HG02588 (cell line): ENCODE data around the gene NDST4.

Experiments
- ATAC-seq: cut with Tn5 transposase; IDR thresholded peaks from one replicate; pipeline ENCODE4 v1.9.1; 2021; ENCODE audit warnings: mild to moderate bottlenecking, moderate library complexity; ENCODE audit not compliant: unreplicated experiment

Gene NDST4

DNA sequence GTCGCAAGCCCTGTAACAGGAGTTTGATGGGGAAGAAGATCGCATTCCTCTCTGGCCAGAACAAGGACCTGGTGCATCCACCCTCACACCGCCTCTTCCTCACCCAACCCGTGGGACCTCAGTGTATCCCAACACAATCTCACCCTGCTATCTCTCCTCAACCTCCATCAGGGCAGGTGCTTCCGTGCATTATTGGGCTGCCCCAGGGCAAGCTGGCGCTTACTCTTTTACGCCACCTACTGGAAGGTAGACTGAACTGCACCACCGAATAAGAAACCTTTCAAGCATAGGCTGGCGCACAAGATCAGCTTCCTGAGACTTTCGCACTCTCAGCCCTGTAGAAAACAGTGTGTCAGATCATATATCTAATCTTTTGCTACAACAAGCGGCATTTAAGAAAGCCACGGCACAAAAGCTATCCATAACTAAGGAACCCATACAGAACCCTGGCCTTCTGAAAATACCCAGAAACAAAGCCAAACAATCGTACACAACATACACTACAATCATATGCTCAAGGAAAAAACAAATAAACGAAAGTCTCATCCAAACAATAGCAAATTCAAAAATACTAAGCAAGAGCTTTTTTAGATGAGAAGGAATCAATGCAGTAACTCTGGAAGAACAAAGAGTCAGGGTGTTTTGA is 305.5 kb downstream of the NDST4 start:
- ATAC-seq: peak; percentile 99

- peak; percentile 6 for ATAC-seq
Observed at GRCh38 chr4:114807357-114807756, 306.1 kb downstream of the NDST4 start.

DNA sequence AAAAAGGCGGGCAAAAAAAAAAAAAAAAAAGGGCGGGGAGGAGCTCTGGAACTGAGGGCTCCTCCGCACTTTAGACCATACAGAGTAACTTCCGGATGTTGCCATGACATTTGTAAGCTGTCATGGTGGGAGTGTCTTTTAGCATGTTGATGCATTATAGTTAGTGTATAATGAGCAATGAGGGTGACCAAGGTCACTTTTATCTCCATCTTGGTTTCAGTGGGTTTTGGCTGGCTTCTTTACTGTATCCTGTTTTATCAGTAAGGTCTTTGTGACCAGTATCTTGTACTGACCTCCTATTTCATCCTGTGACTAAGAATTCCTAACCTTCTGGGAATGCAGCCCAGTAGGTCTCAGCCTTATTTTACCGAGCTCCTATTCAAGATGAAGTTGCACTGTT is 321.4 kb downstream of the NDST4 start:
- ATAC-seq: no peak

DNA sequence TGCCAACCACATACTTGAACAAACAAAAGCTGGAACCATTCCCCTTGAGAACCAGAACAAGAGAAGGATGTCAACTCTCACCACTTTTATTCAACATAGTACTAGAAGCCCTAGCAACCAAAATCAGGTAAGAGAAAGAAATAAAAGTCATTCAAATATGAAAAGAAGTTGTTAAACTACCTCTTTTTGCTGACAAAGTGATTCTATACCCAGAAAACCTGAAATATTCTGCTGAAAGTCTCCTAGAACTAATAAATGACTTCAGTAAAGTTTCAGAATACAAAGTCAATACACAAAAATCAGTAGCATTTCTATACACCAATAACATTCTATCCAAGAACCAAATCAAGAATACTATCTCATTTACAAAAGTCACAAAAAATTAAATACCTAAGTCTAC is 327.9 kb downstream of the NDST4 start:
- no peak for ATAC-seq

GRCh38 chr4:114783215-114783595 is 330.2 kb downstream of the NDST4 start:
- ATAC-seq: no peak

DNA sequence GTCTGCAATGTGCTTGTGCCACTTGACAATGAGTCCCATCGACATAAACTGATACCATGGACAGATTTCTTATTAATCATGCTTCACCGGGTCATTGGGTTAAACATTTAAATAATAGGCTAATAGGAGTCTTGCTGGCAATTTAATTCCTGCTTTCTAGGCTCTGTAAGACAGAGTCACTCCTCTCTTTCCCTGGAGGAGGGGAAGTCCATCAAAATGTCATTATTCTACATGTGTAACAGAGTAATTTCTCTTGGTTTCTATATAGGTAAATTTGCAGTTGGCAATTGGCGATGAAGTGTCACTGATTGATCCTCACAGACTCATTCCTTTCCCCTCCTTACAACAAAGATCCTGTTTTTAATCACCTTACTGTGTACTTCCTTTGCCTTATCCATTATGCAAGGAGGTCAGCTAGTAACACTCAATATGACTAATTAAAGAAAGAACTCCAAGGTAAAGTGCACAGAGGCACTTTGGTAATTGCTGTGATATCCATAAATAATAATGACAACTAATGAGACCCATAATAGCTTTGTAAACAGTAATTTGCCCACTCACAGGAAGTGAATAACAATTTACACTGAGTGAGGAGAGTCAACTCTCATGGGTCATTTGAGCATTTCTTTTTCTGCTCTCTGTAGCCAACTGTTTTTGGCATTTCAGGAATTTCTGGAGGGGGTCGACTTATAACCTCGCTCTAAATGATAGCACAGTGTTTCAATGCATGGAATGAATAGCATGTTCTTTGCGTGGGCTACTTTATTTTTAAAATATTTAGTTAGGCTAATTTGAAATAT is 330.8 kb downstream of the NDST4 start:
- no peak for ATAC-seq

DNA sequence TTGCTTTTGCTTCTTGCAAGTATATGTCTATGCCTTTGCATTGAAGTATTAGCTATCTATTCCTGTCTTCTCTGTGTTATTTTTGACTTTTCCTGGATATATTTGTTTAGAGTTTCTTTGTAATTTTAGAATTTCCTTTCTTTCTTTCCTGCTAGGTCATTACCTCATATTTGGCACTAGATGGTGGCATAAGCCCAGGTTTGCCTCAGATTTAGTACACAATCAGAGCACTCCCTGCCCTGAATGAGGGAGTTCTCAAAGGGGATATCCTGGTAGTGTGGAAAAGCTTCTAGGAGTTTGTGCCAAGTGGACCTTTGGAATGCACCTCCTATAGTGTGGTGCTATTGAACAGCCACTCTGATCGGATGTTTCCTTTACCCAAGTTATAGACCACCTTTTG is 333.2 kb downstream of the NDST4 start:
- no peak for ATAC-seq
